Parathyroid adenoma (tissue), 2 donors: ENCODE data around the gene TRIM63.

Experiments
- H2AFZ ChIP-seq: fragments of 300-600 bp; sonication (generic); one replicate; pipeline ENCODE4 v1.7.0; 2017; ENCODE audit warnings: antibody characterized with exemption, mild to moderate bottlenecking
- H3K27ac ChIP-seq: fragments of 300-600 bp; sonication (generic); one replicate; pipeline ENCODE4 v1.7.0; 2017
- H3K27me3 ChIP-seq: fragments of 300-600 bp; sonication (generic); one replicate; pipeline ENCODE4 v1.7.0; 2017; ENCODE audit warnings: low read length; ENCODE audit not compliant: control insufficient read depth, insufficient read depth
- H3K36me3 ChIP-seq: fragments of 300-600 bp; sonication (generic); one replicate; pipeline ENCODE4 v1.7.0; 2017; ENCODE audit warnings: low read length; ENCODE audit not compliant: control insufficient read depth, insufficient read depth
- H3K4me1 ChIP-seq: fragments of 300-600 bp; sonication (generic); one replicate; pipeline ENCODE4 v1.7.0; 2017; ENCODE audit warnings: control low read depth
- H3K4me2 ChIP-seq: fragments of 300-600 bp; sonication (generic); one replicate; pipeline ENCODE4 v1.7.0; 2017; ENCODE audit warnings: low read length
- H3K4me3 ChIP-seq: fragments of 300-600 bp; sonication (generic); one replicate; pipeline ENCODE4 v1.7.0; 2017; ENCODE audit warnings: low read depth, low read length
- H3K79me2 ChIP-seq: fragments of 300-600 bp; sonication (generic); one replicate; pipeline ENCODE4 v1.7.0; 2017; ENCODE audit warnings: control low read depth
- H3K9ac ChIP-seq: fragments of 300-600 bp; sonication (generic); one replicate; pipeline ENCODE4 v1.7.0; 2017; ENCODE audit warnings: mild to moderate bottlenecking
- H3K9me3 ChIP-seq: fragments of 300-600 bp; sonication (generic); one replicate; pipeline ENCODE4 v1.7.0; 2017; ENCODE audit warnings: low read length; ENCODE audit not compliant: control insufficient read depth
- TF ChIP-seq, protein P1 (sequence below): fragments of 300-600 bp; sonication (generic); IDR thresholded peaks from one replicate; pipeline ENCODE4 v1.7.0; 2017; ENCODE audit warnings: antibody characterized with exemption, mild to moderate bottlenecking
- donor health status: primary hyperparathyroidism.

Gene TRIM63

DNA sequence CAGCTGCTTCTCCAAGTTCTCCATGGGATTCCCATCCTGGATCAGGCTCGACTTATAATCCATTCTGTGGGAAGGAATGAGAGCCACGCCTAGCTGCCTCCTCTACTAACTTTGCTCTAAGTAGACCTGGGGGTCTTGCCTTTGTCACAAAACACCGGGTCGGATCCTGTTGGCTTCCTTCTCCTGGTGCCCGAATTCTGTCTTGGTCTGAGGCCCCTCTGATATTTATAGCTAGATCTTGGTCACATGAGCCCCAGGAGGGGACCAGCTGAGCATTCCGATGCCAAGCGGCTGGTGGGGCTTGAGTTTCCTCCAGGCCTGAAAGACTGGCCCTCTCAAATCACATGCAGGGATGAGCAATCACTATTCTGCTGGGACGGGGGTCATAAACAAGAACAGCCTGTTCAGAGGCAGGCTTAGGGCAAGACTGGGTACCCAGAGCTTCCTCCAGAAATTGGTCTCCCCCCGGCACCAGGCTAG is at the start of gene TRIM63:
Gene TRIM63 (minus strand): TSS at position 199 of the 480 bp plus-strand sequence. CDS start 136 bp downstream, at position 63.
- no peaks in the 10 kb centered on the region for H3K4me1 ChIP-seq
- H3K9ac ChIP-seq, result no peak within 1 kb of the TSS
- H2AFZ ChIP-seq, result no peak within 1 kb of the TSS
- H3K27ac ChIP-seq, result no peak within 1 kb of the TSS
- no peak within 1 kb of the TSS for H3K4me3 ChIP-seq
- no peaks in the 10 kb centered on the region for H3K9me3 ChIP-seq
- H3K36me3 ChIP-seq, result no peaks in the 10 kb centered on the region
- H3K79me2 ChIP-seq, result no peaks in the 10 kb centered on the region
- no peaks in the 10 kb centered on the region for H3K27me3 ChIP-seq
- TF ChIP-seq, protein P1, sequence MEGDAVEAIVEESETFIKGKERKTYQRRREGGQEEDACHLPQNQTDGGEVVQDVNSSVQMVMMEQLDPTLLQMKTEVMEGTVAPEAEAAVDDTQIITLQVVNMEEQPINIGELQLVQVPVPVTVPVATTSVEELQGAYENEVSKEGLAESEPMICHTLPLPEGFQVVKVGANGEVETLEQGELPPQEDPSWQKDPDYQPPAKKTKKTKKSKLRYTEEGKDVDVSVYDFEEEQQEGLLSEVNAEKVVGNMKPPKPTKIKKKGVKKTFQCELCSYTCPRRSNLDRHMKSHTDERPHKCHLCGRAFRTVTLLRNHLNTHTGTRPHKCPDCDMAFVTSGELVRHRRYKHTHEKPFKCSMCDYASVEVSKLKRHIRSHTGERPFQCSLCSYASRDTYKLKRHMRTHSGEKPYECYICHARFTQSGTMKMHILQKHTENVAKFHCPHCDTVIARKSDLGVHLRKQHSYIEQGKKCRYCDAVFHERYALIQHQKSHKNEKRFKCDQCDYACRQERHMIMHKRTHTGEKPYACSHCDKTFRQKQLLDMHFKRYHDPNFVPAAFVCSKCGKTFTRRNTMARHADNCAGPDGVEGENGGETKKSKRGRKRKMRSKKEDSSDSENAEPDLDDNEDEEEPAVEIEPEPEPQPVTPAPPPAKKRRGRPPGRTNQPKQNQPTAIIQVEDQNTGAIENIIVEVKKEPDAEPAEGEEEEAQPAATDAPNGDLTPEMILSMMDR, result no peak
- H3K4me2 ChIP-seq, result no peak within 1 kb of the TSS

DNA sequence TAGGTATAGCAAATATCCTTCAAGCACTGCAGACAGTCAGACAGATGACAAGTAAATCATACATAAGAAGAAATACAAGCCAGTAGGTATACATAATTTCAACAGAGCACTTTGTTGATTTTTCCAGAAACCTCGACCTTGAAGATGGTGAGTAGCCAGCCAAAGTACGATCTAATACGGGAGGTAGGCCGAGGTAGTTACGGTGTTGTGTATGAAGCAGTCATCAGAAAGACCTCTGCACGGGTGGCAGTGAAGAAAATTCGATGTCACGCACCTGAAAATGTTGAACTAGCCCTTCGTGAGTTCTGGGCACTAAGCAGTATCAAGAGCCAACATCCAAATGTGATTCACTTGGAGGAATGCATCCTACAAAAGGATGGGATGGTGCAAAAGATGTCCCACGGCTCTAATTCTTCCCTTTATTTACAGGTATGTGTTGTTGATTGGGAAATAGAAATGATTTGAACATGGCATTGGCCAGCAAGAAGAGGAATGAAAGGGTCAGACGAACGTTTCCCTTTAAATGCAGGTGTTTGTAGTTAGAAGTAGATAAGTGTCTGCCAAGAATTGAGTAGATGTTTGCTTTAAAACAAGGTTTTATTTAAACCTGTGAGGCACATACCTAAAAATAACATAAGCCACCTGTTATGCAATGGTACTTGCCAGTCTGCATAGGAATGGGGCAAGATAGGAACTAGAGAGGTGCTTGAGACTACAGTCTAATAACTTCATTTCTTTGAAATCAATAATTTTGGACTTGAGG is 46.9 kb upstream of the TRIM63 start:
- H2AFZ ChIP-seq, result no peak overlapping the region
- no peaks in the 10 kb centered on the region for H3K9me3 ChIP-seq
- H3K4me3 ChIP-seq, result no peak overlapping the region
- no peak overlapping the region for H3K4me2 ChIP-seq
- no peak overlapping the region for H3K27ac ChIP-seq
- peaks cover 6% of the 10 kb centered on the region for H3K79me2 ChIP-seq
- no peak overlapping the region for H3K9ac ChIP-seq
- H3K36me3 ChIP-seq, result no peaks in the 10 kb centered on the region
- no peaks in the 10 kb centered on the region for H3K27me3 ChIP-seq
- H3K4me1 ChIP-seq, result peaks cover 3% of the 10 kb centered on the region
- TF ChIP-seq, protein P1, result no peak

DNA sequence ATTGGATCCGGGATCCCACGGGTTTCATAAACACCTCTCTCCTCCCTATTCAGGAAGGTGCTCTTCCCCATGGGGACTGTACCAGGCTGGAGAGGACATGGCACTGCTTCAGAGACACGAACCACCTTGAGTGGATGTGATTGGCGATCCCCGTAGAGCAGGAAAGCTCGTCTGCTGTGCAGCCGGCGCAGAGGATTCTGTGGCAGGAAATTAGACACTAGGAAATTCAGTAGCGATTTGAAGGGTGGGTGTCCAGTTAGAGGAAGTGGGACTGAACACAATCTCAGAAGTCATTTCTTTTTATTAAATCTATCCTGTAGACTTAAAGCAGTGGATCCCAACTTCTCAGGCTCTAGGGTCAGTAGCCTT is 45.0 kb upstream of the TRIM63 start:
- no peaks in the 10 kb centered on the region for H3K27me3 ChIP-seq
- H3K4me1 ChIP-seq, result peaks cover 3% of the 10 kb centered on the region
- H2AFZ ChIP-seq, result peak overlapping the region; percentile 93
- no peaks in the 10 kb centered on the region for H3K36me3 ChIP-seq
- peak overlapping the region; percentile 92 for H3K4me2 ChIP-seq
- H3K27ac ChIP-seq, result peak overlapping the region; percentile 89
- H3K4me3 ChIP-seq, result peak overlapping the region; percentile 99
- H3K79me2 ChIP-seq, result peaks cover 3% of the 10 kb centered on the region
- H3K9me3 ChIP-seq, result no peaks in the 10 kb centered on the region
- TF ChIP-seq, protein P1, result no peak
- H3K9ac ChIP-seq, result no peak overlapping the region

DNA sequence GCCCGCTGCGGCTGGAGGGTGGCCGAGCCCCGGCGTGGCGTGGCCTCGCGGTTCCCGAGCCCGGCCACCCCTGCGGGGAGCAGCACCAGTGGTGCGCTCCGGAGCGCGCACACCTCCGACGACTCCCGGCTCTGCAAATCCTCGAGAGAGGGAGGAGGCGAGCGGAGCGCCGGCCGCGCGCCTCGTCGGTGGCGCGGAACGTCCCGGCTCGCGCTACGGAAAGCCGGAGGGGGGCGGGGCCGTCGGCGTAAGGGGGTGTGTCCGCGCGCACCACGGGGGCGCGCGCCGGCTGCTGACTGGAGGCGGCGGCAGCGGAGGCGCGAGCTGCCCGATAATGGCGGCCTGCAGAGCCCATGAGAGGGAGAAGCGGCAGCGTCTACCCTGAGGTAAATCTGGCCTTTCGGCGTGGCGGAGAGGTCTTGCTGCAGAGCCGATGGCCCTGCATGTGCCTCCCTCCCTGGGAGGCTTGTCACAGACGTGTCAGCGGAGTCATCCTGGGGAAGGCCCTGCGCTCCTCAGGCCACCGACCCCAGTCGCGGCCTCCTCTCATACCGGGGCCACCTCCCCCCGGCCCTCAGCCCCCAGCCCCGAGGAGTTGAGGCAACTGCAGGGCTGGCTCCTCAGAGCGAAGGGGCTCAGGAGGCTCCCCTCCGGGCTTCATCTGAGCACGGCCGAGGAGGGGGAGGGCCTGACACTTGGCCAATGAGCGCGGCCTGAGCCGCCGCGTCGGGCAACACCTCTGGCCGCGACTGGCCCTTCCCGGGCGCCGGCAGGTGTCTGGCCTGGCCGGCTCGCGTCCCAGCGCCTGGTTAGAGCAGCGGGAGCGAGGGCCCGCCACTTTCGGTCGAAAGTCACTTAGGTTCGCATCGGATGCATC is 44.3 kb upstream of the TRIM63 start, which contains the start of gene PDIK1L:
Gene PDIK1L (plus strand): TSS at position 295 of the 877 bp plus-strand sequence. CDS start 2,485 bp downstream, outside the sequence.
- peak within 1 kb of the TSS; percentile 53 for H3K9ac ChIP-seq
- H3K27me3 ChIP-seq, result no peaks in the 10 kb centered on the region
- peak within 1 kb of the TSS; percentile 99 for H3K4me3 ChIP-seq
- H3K79me2 ChIP-seq, result peaks cover 3% of the 10 kb centered on the region
- H3K4me2 ChIP-seq, result peak within 1 kb of the TSS; percentile 92
- peak within 1 kb of the TSS; percentile 89 for H3K27ac ChIP-seq
- H3K4me1 ChIP-seq, result peaks cover 3% of the 10 kb centered on the region
- TF ChIP-seq, protein P1, result no peak
- H3K36me3 ChIP-seq, result no peaks in the 10 kb centered on the region
- no peaks in the 10 kb centered on the region for H3K9me3 ChIP-seq
- H2AFZ ChIP-seq, result peak within 1 kb of the TSS; percentile 93
